Activated CD8-positive, alpha-beta memory T cell treated with anti-CD3 and anti-CD28 coated beads for 4 hours (primary cell): Measurements from ENCODE around the gene ZNF548.

Experiments used
- DNase-seq, 2 donors: peaks; one replicate each; pipeline ENCODE4 v3.0.0-alpha.2; 2020; ENCODE audit warnings: low read depth in 2 of 2

The ZNF548 gene

GRCh38 chr19:57398868-57399267, 9.2 kb downstream of the ZNF548 start:
- DNase-seq: no peak

DNA sequence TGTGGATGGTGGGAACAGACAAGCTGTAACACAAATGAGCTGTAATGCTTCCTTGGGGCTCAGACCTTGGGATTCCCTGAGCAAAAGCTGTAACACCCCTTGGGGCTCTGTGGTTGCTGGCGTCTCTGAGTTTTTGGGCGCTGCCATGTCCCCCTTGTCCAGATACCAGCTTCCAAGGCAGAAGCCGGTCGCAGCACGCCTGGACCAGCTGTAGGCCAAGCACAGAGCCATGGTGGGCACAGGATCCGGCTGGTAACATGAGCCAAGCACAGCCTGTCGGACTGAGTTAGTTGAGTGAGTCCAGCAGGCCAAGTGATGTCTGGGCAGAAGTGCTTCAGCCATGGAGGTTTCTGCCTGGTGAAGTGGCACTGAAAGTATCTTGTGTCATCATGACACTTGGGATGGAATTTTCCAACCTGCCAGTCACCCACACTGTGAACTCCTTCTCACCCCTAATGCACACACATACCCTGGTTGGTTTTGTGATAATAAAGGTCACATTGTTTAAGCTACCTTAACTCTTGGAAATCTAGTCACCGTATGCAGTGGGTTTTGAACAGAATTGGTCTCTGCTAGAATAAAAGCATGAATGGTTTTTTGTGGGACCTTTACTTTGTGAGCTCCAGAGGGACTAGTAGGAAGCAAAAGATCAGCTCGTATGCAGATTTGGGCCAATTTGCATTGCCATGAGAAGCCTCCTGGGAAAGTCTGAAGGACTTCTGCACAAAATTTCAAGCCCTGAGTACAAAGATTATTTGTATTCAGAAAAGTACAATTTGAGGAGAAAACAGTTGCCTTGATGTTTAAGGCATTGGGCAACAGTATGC, 14.3 kb downstream of the ZNF548 start:
- no peak for DNase-seq

DNA sequence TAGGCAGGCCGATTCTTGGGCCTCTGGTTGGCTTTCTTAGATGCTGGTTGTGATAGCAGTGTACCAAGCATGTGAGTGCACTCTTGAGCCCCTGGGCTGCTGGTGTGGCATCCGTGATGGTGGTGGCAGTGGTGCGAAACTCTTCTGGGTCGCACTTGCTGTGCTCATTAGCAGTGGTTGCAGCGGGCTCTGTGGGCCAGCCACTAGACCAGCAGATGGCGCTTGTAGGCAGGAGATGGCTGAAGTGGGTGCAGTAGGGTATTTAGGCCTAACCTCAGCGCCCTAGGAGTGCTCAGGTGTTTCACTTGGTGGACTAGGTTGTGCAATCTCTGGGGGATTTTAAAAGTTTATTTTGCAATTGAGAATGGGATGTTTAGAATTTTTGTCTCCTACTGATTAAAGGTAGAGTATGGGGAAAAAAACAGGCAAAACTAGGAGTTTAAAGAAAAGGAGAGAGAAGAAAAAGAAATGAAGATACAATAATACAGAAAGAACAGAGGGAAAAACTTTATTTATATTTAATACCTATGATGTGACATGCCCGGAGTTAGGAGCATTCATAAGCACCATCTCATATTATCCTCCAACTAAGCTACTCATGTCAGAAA, 17.0 kb downstream of the ZNF548 start:
- peak; percentile 40 to 44 for DNase-seq

DNA sequence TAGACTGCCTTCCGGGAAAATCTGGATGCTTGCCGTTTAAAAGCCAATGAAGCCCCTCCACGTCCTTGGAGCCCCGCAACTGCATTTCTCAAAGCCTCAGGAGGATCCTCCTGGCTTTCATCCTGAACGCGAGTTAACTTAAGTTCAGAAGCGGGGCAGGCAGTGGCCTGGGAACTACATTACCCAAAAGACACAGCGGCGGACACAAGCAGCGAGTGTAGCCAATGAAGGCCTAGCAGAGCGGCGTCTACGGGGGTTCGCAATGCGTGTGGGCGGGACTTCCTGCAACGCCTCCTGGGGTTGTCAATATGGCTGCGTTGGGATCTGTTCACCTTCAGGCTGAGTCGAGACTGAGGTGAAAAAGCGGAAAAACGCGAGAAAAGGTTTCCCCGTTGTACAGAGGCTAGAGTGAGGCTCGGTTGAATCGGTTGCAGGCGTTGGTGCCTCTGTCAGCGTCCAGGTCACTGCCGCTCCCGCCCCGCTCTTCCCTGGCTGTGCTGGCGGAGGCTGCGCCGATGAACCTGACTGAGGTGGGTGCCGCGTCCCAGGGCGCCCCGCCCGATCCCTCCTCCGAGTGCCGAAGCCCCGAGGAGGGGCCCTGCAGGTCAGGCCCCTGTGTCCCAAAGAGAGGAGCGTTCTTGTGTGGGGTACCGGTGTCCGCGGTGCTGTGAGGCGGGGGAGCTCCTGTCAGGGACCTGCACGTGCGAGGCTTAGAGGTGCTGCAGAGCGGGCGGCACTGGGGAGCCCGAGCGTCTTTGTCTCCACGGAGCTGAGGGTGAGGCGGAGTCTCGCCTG, 21.4 kb downstream of the ZNF548 start, which contains the start of gene ZNF17:
TSS of gene ZNF17 (plus strand) at position 285 of the 795 bp plus-strand sequence. CDS start 2,455 bp downstream, outside the sequence.
- peak; percentile 81 to 90 for DNase-seq

GRCh38 chr19:57419439-57419838, 29.8 kb downstream of the ZNF548 start:
- no peak for DNase-seq

GRCh38 chr19:57421037-57421436, 31.4 kb downstream of the ZNF548 start:
- DNase-seq: no peak

- DNase-seq: no peak
Measured at GRCh38 chr19:57434386-57435061, 44.9 kb downstream of the ZNF548 start.

DNA sequence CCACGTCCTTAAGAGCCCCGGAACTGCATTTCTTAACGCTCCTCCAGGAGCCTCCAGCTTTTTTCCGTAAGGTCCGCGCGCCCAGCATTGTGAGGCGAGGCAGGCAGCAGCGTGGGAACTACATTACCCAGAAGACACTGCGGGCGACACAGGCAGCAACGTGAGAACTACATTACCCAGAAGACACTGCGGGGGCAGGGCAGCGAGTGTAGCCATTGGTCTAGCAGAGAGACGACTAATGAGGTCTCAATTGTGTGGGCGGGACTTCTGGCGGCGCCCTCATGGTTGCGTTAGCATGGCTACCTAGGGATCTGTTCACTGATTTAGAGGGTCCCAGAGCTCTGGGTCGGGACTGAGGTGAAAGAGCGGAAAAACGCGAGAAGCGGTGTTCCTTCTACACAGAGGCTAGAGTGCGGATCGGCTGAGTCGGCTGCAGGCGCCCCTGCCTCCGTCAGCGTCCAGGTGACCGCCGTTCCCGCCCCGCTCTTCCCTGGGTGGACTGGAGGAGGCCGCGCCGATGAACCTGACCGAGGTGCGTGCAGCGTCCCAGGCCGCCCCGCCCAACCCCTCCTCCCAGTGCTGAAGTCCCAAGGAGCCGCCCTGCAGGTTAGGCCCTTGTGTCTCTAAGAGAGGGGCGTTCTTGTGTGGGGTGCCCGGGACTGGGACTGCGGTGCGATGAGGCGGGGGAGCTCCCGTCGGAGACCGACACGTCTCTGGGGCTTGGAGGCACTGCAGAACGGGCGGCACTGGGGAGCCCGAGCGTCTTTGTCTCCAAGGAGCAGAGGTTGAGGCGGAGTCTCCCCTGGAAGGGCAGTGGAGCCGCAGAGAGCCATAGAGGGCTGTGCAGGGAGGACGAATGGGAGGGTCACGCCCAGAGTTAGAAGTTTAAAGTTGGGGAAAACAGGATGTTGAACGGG, 45.7 kb downstream of the ZNF548 start, which contains the start of gene ZNF749:
TSS of gene ZNF749 (plus strand) at position 264 of the 917 bp plus-strand sequence. CDS start at position 518, 254 bp downstream.
- peak; percentile 93 to 97 for DNase-seq

GRCh38 chr19:57436417-57436816, 46.8 kb downstream of the ZNF548 start:
- DNase-seq: no peak

DNA sequence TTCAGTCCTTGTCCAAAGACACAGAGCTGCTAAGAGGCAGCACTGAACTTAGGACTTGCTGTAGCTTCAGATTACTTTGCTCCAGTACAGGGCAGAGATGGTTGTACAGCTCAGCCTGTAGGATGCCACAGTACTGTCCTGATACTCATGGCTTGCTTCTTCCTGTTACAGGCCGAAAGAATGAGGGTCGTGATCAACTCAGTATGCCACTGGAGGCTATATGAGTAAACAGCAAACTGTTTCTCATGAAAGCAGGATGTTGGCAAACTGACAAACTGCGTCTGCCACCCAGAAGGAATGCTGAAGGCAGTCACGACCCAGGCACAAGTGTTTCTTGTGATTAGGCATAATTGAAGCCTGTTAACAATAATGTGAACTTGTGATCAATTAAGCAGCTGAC, 48.3 kb downstream of the ZNF548 start:
- no peak for DNase-seq

DNA sequence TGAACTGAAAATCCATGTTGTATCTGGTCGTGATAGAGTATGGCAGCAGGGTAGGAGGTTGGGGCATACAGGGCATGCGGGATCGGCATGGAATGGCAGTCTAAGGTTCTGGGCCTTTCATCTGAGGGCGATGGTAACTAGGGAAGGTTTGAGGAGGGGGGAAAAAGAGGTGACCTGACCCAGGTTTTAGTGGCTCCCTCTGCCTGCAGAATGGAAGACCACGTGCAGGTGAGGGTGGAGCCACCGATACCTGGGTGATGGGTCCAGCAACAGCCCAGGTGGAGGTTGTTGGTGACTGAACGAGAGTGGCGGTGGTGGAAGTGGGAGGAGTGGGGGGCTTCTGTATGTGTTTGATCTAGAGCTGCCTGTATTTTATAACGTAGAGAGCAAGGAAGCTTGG, 49.3 kb downstream of the ZNF548 start:
- no peak for DNase-seq

DNA sequence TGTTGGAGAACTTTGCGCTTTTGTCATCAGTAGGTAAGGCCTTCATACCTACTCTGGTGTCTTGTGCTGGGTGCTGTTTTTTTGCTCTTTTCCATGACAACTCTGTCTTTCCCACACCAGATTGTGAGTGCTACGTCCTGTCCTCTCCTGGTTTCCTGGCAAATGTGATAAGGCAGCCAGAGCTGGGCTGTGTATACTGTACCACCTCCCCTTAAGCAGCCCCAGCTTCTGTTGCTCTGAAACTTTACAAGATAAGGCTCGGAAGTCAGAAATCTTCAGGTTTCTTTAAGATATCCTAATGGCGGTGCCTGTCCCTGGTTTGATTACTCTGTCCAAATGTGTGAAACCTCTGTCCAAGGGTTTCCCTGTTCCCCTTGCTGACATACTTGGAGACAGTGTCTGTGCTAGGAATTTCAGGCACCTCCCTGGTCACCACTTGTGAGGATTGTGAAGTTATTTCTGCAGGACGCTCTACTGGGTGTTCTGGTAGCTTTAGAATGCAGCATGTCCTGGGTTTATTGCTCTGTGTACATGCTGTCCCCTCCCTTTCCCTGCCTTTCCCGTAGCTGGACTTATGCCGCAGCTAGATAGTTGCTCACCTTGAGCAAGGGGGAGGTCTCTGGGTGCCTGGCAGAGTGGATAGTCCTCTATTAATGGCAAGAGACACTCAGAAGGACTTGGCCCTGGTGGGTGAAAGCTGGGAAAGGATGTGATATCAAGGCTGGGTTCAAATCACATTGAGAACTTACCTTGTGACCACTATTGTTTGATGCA, 52.5 kb downstream of the ZNF548 start:
- DNase-seq: no peak

DNA sequence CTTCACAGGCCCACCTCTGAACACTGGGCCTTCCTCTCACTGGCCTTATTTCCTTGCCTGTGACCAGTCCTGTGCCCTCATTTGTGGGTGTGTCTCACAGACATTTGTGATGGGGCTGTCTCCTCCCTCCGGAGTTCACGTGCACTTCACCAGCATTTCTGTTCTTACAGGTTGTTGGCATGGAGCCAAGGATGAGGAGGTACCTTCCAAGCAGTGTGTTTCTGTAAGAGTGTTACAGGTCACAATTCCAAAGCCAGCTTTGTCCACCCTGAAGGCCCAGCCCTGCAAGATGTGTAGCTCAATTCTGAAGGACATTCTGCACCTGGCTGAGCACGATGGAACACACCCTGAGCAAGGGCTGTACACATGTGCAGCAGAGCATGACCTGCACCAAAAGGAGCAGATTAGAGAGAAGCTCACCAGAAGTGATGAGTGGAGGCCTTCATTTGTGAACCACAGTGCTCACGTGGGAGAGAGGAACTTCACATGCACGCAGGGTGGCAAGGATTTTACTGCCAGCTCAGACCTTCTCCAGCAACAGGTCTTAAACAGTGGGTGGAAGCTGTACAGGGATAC, 53.6 kb downstream of the ZNF548 start:
- no peak for DNase-seq

GRCh38 chr19:57452307-57452706, 62.7 kb downstream of the ZNF548 start:
- DNase-seq: no peak
